Activated CD8-positive, alpha-beta memory T cell treated with anti-CD3 and anti-CD28 coated beads for 48 hours (primary cell): ENCODE measurements around the gene SLFN11.
"Not testable (repeated sequence)": the region's sequence is repeated elsewhere in the genome, so short reads cannot be mapped to it uniquely, and the experiment has no call there.

Source experiments
- DNase-seq, 3 experiments: peaks; one replicate each; pipeline ENCODE4 v3.0.0-alpha.2; 2020; ENCODE audit warnings: low read depth in 2 of 3, low spot score in 2 of 3

Gene SLFN11

GRCh38 chr17:35373534-35373983 is at the start of gene SLFN11:
SLFN11 (minus strand) TSS chr17:35373621; CDS start chr17:35363807, 9,814 bp downstream.
- DNase-seq = peak; percentile 74 to 92 (median 92)

- DNase-seq = not testable (repeated sequence)
Observed at GRCh38 chr17:35421069-35421468, 47.6 kb upstream of the SLFN11 start.

GRCh38 chr17:35416659-35417058 is 43.2 kb upstream of the SLFN11 start:
- no peak for DNase-seq

- not testable (repeated sequence) for DNase-seq
Observed at GRCh38 chr17:35414707-35415106, 41.3 kb upstream of the SLFN11 start.

GRCh38 chr17:35414247-35414646 is 40.8 kb upstream of the SLFN11 start:
- DNase-seq = no peak

GRCh38 chr17:35407531-35407930 is 34.1 kb upstream of the SLFN11 start:
- no peak for DNase-seq

- no peak for DNase-seq
Observed at GRCh38 chr17:35406568-35406967, 33.1 kb upstream of the SLFN11 start.

GRCh38 chr17:35404360-35404759 is 30.9 kb upstream of the SLFN11 start:
- no peak for DNase-seq

- DNase-seq = not testable (repeated sequence)
Observed at GRCh38 chr17:35393783-35394182, 20.4 kb upstream of the SLFN11 start.

- no peak for DNase-seq
Observed at GRCh38 chr17:35390663-35391062, 17.2 kb upstream of the SLFN11 start.

- no peak for DNase-seq
Observed at GRCh38 chr17:35390156-35390555, 16.7 kb upstream of the SLFN11 start.

GRCh38 chr17:35387496-35387895 is 14.1 kb upstream of the SLFN11 start:
- DNase-seq = no peak

GRCh38 chr17:35377706-35378105 is 4.3 kb upstream of the SLFN11 start:
- no peak for DNase-seq

GRCh38 chr17:35377068-35377467 is 3.6 kb upstream of the SLFN11 start:
- no peak for DNase-seq

GRCh38 chr17:35376245-35376644 is 2.8 kb upstream of the SLFN11 start:
- no peak for DNase-seq

GRCh38 chr17:35374766-35375344 is 1.4 kb upstream of the SLFN11 start:
- no peak for DNase-seq

GRCh38 chr17:35373984-35374765 is 754 bp upstream of the SLFN11 start:
- peak; percentile 29 to 41 (median 36) for DNase-seq

GRCh38 chr17:35372846-35373533 is 431 bp downstream of the SLFN11 start:
- peak in 1 of 3 experiments; percentile 7 for DNase-seq

GRCh38 chr17:35371934-35372333 is 1.5 kb downstream of the SLFN11 start:
- DNase-seq = no peak

- DNase-seq = no peak
Observed at GRCh38 chr17:35368081-35368830, 5.2 kb downstream of the SLFN11 start.

- DNase-seq = no peak
Observed at GRCh38 chr17:35361027-35361426, 12.4 kb downstream of the SLFN11 start.
